Measurements from ENCODE around the gene PFN1.

PFN1 gene

GRCh38 chr17:4967539-4968485, 19.5 kb upstream of the PFN1 start, which contains the start of gene SPAG7:
Gene SPAG7 (minus strand): TSS chr17:4967817. CDS start chr17:4967804, 13 bp downstream.
- peak; percentile 95 to 98 for DNase-seq

- DNase-seq, result peak; percentile 98 to 100
Observed at GRCh38 chr17:4966844-4967538, 18.7 kb upstream of the PFN1 start.

DNA sequence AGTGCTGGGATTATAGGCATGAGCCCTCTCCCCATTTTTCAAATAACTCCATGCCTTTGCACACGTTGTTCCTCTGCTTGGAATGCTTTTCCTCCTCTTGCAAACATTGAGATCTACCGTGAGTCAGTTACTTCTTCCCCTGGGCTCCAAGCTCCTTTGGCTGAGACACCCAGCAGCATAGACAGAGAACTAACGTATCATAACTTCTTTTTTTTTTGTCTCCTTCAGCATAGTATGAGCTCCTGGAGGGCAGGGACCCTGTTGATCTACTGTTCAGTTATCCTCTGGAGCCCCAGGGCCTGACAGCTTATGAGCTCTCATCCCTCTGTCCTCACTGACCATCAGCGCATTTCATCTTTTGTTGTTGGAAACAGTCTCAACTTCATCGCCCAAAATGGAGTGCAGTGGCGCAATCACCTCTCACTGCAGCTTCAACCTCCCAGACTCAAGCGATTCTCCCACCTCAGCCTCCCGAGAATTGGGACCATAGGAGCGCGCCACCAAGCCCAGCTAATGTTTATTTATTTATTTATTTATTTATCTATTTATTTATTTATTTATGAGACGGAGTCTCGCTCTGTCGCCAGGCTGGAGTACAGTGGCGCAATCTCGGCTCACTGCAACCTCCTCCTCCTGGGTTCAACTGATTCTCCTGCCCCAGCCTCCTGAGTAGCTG, 17.1 kb upstream of the PFN1 start:
- no peak for DNase-seq

DNA sequence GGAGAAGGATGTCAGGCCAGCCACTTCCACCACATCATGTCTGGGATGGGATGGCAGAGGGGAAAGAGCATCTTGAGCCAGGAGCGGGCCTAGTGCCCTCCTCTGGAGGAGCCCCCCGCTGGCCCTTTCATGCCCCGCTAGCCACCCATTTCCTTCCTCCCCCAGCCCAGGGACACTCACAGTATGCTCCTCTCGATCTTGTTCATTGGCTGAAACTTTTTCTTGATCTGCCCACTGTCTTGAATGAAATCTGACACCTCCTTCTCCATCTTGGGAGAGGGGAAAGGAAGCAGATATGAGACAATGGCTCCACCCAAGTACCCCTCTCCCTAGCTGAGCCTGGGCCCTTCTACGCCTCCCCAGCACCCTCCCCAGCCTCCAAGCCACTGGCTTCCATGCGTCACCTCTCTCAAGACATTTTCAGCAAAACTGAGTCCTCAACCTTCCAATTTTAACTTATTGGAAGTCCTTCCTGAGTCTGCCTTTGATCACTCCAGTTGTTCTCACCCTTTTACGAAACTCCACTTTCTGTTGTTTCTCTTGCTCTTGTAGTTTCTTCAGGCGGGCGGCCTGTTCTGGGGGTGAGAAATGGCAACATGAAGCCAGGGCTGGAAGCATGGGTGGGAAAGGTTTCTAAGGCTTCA, 12.1 kb upstream of the PFN1 start:
- no peak for DNase-seq

- no peak for DNase-seq
Observed at GRCh38 chr17:4959261-4959965, 11.1 kb upstream of the PFN1 start.

DNA sequence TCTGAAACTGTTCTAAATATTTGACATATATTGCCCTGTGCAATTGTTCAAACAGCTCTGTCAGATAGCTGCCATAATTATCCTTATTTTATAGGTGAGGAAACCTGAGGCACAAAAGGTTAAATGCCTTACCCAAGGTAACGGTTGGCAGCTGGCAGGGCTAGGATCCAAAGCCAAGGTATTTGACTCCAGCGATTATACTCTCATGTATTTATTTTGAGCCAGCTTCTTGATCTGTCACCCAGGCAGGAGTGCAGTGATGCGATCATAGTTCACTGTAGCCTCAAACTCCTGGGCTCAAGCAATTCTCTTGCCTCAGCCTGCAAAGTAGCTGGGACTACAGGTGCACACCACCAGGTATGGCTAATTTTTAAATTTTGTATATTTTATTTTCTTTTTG, 9.8 kb upstream of the PFN1 start:
- no peak for DNase-seq

- no peak for DNase-seq
Observed at GRCh38 chr17:4956493-4957061, 8.2 kb upstream of the PFN1 start.

- DNase-seq, result no peak
Observed at GRCh38 chr17:4955091-4955490, 6.8 kb upstream of the PFN1 start.

- DNase-seq, result no peak
Observed at GRCh38 chr17:4953451-4953961, 5.2 kb upstream of the PFN1 start.

GRCh38 chr17:4951486-4951885, 3.2 kb upstream of the PFN1 start:
- DNase-seq, result no peak

GRCh38 chr17:4950746-4951204, 2.4 kb upstream of the PFN1 start, which contains the start of gene ENO3:
Gene ENO3 (plus strand): TSS chr17:4951119. CDS start chr17:4951830, 711 bp downstream.
- DNase-seq, result no peak

GRCh38 chr17:4950075-4950745, 1.9 kb upstream of the PFN1 start:
- DNase-seq, result no peak

DNA sequence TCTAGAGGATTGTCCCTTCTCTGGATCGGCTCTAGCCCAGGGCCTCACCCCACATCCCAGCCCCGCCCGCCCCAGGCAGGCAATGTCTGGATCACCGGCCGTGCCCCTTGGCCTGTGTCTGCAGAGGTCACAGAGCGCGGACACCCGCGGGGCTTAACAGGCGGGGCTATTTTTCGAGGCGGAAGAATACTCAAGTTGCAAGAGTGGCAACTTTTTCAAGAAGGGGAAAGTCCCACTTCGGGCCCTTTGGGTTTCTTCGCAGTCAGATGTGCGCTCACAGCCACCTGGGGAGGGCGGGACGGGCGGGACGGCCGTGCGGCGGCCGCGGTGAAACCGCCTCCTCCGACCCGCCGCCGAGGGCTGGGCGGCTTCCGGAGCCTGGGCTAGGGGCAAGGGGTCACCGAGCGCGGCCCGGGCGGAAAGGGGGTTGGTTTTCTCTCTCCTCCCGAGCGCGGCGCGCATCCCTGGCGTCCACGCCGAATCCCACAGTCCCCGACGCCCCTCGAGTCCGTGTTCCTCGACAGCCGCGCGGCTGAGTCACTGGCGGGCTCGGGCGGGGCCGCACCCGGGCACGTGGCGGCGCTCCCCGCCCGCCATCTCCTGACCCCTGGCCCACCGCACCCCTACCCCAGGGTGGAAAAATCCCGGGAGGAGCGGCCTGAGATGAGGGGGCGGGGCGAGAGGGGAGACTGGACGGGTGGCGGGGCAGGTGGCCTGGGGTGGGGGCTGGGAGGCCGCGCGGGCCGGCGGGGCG, 1.2 kb upstream of the PFN1 start:
- peak; percentile 26 to 65 for DNase-seq

GRCh38 chr17:4948931-4949320, 596 bp upstream of the PFN1 start:
- peak; percentile 77 to 84 for DNase-seq

GRCh38 chr17:4947411-4948165, 742 bp downstream of the PFN1 start:
- DNase-seq, result no peak

DNA sequence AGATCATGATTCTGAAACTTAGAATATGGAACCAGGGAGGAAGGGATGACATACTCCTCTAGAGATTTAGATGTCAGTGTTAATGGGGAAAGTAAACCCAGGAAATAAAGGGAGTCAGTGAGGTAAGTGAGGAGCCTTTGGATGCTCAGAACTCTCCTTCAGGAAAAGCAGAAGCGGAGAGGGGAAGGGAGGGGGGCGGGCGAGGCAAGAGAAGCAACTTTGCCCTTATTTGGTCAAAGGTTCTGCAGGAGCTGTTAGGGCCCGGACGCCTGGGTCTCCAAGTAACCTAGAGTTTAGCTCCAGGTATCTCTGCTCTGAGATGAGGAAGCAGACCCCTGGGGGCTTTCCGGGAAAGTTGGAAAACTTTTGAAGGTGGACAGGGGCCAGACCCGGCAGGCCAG, 1.3 kb downstream of the PFN1 start:
- no peak for DNase-seq

DNA sequence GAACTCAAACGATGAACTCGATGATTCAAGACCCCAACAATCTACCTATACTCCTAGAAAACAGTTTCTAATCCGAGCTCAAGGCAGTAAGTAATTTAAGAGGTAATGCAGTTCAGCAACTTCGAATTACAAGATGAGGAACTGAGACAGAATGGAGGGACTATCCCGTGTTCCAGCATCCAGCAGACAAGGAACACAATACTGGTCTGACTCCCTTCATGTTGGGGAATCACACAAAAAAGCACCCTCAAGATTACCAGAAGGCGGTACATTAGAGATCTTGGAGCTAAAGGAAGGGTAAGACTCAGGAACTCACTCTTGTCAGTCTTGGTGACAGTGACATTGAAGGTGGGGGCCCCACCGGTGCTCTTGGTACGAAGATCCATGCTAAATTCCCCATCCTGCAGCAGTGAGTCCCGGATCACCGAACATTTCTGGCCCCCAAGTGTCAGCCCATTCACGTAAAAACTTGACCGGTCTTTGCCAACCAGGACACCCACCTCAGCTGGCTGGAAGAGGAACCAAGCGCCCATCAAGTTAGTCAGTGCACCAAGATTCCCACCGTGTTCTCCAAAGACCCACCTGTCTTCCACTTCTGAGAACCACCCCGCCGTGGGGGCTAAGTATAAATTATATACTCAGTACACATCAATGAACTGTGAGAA, 1.9 kb downstream of the PFN1 start:
- no peak for DNase-seq

DNA sequence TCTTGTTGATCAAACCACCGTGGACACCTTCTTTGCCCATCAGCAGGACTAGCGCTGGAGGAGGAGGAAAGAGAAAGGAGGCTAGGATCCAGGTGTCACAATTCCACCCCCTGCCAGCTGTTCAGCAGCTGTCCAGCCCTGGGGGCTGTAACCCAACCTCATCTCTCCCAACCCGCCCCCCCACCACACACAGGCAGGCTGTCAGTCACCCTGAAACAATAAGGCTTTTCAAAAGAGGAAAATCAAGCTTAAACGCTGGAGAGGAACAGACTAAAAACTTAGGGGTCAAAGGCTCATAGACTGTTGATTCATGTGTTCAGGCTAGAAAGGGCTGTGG, 2.4 kb downstream of the PFN1 start:
- DNase-seq, result no peak

Data from hippocampal formation (tissue), 2 donors.